H1 (cell line): ENCODE data around the gene C3orf22.

Source experiments
- CTCF ChIP-seq, 3 experiments: IDR thresholded peaks; 1 replicate in 2 of 3; 2 replicates in 1 of 3; pipeline versions ENCODE4 v1.5.1 to v1.6.1; 2011; ENCODE audit warnings: low read length in 3 of 3, mild to moderate bottlenecking in 3 of 3, inconsistent platforms in 2 of 3, low read depth in 1 of 3, moderate library complexity in 1 of 3; ENCODE audit not compliant: insufficient read depth in 1 of 3; ENCODE audit errors: control extremely low read depth in 1 of 3
- EZH2 ChIP-seq: fragments of 200-600 bp; sonication (generic); IDR thresholded peaks from 2 replicates; pipeline ENCODE4 v1.7.1; 2012; ENCODE audit warnings: low read depth, mild to moderate bottlenecking, moderate library complexity, low read length, inconsistent platforms; ENCODE audit not compliant: severe bottlenecking
- JUND ChIP-seq: IDR thresholded peaks from 2 replicates; pipeline ENCODE4 v1.6.1; 2011; ENCODE audit warnings: mild to moderate bottlenecking, improper control_type of control experiment, low read length
- POLR2AphosphoS5 ChIP-seq: IDR thresholded peaks from 2 replicates; pipeline ENCODE4 v1.6.1; 2011; ENCODE audit warnings: low read depth, low read length
- POU5F1 ChIP-seq: IDR thresholded peaks from 2 replicates; pipeline ENCODE4 v1.6.1; 2011; ENCODE audit warnings: low read depth, mild to moderate bottlenecking, low read length, moderate library complexity
- USF2 ChIP-seq: IDR thresholded peaks from 2 replicates; pipeline ENCODE4 v1.6.1; 2011; ENCODE audit warnings: low read length, improper control_type of control experiment
- YY1 ChIP-seq: IDR thresholded peaks from 2 replicates; pipeline ENCODE4 v1.6.1; 2011; ENCODE audit warnings: low read depth, mild to moderate bottlenecking, low read length

- no peak for TF ChIP-seq CTCF (IDR thresholded peaks at IDR 0.05; ENCODE audit: control extremely low read depth in 1 of 3, insufficient read depth in 1 of 3, low read depth in 1 of 3, low read length in 3 of 3)
- TF ChIP-seq EZH2: no peak
- no peak for TF ChIP-seq JUND
- TF ChIP-seq POLR2AphosphoS5: no peak
- TF ChIP-seq POU5F1: no peak
- no peak for TF ChIP-seq USF2
- no peak for TF ChIP-seq YY1
Measured at GRCh38 chr3:126539558-126540250, 19.0 kb downstream of the C3orf22 start.
